ENCODE measurements around the gene PHLDA3. TPM values are rescaled to one million over a fixed set of nuclear protein-coding genes. Genes with fewer than 3 reads are reported as not detected.
A peak's percentile ranks its signal among the peaks of the same experiment; 100 is the strongest.

Gene PHLDA3
- total and polyA plus RNA-seq, 2 of the 13 experiments (the other 11 are each of a cell fraction or from before 2014, with no cell fraction given) = 16.7 to 33.6 TPM

DNA sequence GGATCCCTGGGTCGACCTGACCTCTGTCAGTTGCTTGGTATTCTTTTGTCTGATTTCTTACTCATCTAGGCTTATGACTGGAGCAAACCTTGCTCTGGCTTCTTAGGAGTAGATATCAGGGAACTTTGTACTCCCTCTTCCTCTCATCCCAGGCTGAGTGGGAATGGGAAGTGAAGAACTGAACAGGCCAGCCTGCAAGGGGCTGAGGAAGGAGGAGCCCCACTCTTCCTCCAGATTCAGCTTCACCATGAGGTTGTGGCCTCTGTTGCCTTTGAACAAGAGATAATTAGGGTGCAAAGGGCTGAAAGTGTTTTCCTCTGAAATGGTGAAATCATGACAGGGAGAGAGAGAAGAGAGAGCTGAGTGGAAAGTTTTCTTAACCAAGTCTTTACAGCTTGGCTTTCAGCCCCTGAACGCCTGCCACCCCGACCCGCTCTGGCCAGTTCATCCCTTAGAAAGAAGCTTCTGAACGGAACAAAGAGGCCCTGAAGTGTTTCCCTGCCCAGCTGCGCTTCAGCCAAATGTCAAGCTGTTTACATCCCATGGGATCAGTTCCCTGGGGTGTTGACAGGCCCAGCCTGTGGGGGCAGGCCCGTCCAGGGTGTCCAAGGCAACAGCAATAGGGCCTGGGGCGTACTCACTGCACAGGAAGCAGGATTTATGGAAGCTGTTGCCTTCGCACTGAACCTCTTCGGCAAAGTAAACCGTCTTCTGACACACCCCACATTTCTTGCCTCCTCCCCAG, 26.7 kb upstream of the PHLDA3 start (continued):
- peak; percentile 31; the same call in 1 of the 2 replicates for TF ChIP-seq THRA (CRISPR knock-in tag; IDR thresholded peaks at IDR 0.05; ENCODE audit: borderline replicate concordance)
- TF ChIP-seq TOPORS (CRISPR knock-in tag; IDR thresholded peaks at IDR 0.05) = 0 out of 2 replicates have a peak, but pooled peaks have one; percentile 38
- no peak for TF ChIP-seq HMG20A (CRISPR knock-in tag; IDR thresholded peaks at IDR 0.05; ENCODE audit: borderline replicate concordance)
- 0 out of 2 replicates have a peak, but pooled peaks have one; percentile 22 for TF ChIP-seq SPEN (CRISPR knock-in tag; IDR thresholded peaks at IDR 0.05; ENCODE audit: low read depth)
- TF ChIP-seq ZNF614 (CRISPR knock-in tag; IDR thresholded peaks at IDR 0.05; ENCODE audit: borderline replicate concordance) = no peak
- 0 out of 2 replicates have a peak, but pooled peaks have one; percentile 30 for TF ChIP-seq KAT8 (CRISPR knock-in tag; IDR thresholded peaks at IDR 0.05)
- peak; percentile 50; the same call in 1 of the 2 replicates for TF ChIP-seq ELF3 (CRISPR knock-in tag; IDR thresholded peaks at IDR 0.05)
- no peak for TF ChIP-seq ZNF30 (CRISPR knock-in tag; IDR thresholded peaks at IDR 0.05)
- 0 out of 2 replicates have a peak, but pooled peaks have one; percentile 40 for TF ChIP-seq ZFP82 (CRISPR knock-in tag; IDR thresholded peaks at IDR 0.05; ENCODE audit: borderline replicate concordance)
- TF ChIP-seq SATB2 (CRISPR knock-in tag; IDR thresholded peaks at IDR 0.05) = no peak
- peak; percentile 67 for TF ChIP-seq ZFY (CRISPR knock-in tag; IDR thresholded peaks at IDR 0.05)
- no peak for TF ChIP-seq TP53 (CRISPR knock-in tag; conservative IDR thresholded peaks at IDR 0.05)
- TF ChIP-seq HNF4A (CRISPR knock-in tag; IDR thresholded peaks at IDR 0.05) = peak; percentile 88
- peak; percentile 18; the same call in 1 of the 2 replicates for TF ChIP-seq ZMYM4 (CRISPR knock-in tag; IDR thresholded peaks at IDR 0.05)
- TF ChIP-seq CENPX (CRISPR knock-in tag; IDR thresholded peaks at IDR 0.05) = no peak
- TF ChIP-seq ZNF670 (CRISPR knock-in tag; IDR thresholded peaks at IDR 0.05; ENCODE audit: borderline replicate concordance) = peak; percentile 36; the same call in 1 of the 2 replicates
- TF ChIP-seq TRAFD1 (CRISPR knock-in tag; IDR thresholded peaks at IDR 0.05; ENCODE audit: borderline replicate concordance) = no peak
- peak; percentile 88 for TF ChIP-seq PAXIP1 (CRISPR knock-in tag; conservative IDR thresholded peaks at IDR 0.05)
- no peak for TF ChIP-seq IKZF1 (IDR thresholded peaks at IDR 0.05)
- no peak for TF ChIP-seq RFXAP (CRISPR knock-in tag; IDR thresholded peaks at IDR 0.05; ENCODE audit: borderline replicate concordance)
- TF ChIP-seq RFX3 (CRISPR knock-in tag; IDR thresholded peaks at IDR 0.05) = peak; percentile 31; the same call in 1 of the 2 replicates
- no peak for TF ChIP-seq ZNF24 (IDR thresholded peaks at IDR 0.05)
- TF ChIP-seq FOXO1 (CRISPR knock-in tag; IDR thresholded peaks at IDR 0.05) = peak; percentile 78
- no peak for TF ChIP-seq BORCS8-MEF2B (CRISPR knock-in tag; IDR thresholded peaks at IDR 0.05)
- 0 out of 2 replicates have a peak, but pooled peaks have one; percentile 21 for TF ChIP-seq DPF2 (CRISPR knock-in tag; IDR thresholded peaks at IDR 0.05; ENCODE audit: borderline replicate concordance, low read depth)
